HepG2 (cell line): ENCODE measurements around the gene EIF5A. TPM values are rescaled to one million over a fixed set of nuclear protein-coding genes. Genes with fewer than 3 reads are reported as not detected.

Source experiments
- ARNT2 ChIP-seq: sonication (generic); formaldehyde crosslinking; IDR thresholded peaks from 2 replicates; pipeline ENCODE4 v1.8.0; 2022; ENCODE audit warnings: mild to moderate bottlenecking, low read depth, missing genetic modification reagents, moderate library complexity
- ATF4 ChIP-seq, 2 experiments: fragments of 450-650 bp in 1 of 2; sonication (generic) in 1 of 2; formaldehyde crosslinking; IDR thresholded peaks; 2 replicates each; pipeline versions ENCODE4 v1.5.0 to v1.8.0; 2020 to 2022; ENCODE audit warnings: mild to moderate bottlenecking in 1 of 2, missing genetic modification reagents in 1 of 2
- HDAC2 ChIP-seq: sonication (generic); formaldehyde crosslinking; IDR thresholded peaks from 2 replicates; pipeline ENCODE4 v1.4.0; 2020; ENCODE audit warnings: missing genetic modification reagents
- HMGXB4 ChIP-seq, 2 experiments: sonication (generic) in 1 of 2; formaldehyde crosslinking in 1 of 2; IDR thresholded peaks; 2 replicates each; pipeline versions ENCODE4 v1.4.0 to v1.6.1; 2018 to 2020; ENCODE audit warnings: missing genetic modification reagents in 2 of 2, borderline replicate concordance in 1 of 2, low read depth in 1 of 2, mild to moderate bottlenecking in 1 of 2, missing biosample characterization in 1 of 2
- MBD4 ChIP-seq: IDR thresholded peaks from 2 replicates; pipeline ENCODE4 v1.6.1; 2012; ENCODE audit warnings: low read length, inconsistent platforms, borderline replicate concordance
- PAX8 ChIP-seq: sonication (generic); formaldehyde crosslinking; IDR thresholded peaks from 2 replicates; pipeline ENCODE4 v1.8.0; 2022; ENCODE audit warnings: mild to moderate bottlenecking, missing genetic modification reagents, borderline replicate concordance
- RCOR2 ChIP-seq: IDR thresholded peaks from 2 replicates; pipeline ENCODE4 v1.6.1; 2016; ENCODE audit warnings: missing biosample characterization, missing genetic modification reagents
- SAP130 ChIP-seq: IDR thresholded peaks from 2 replicates; pipeline ENCODE4 v1.6.1; 2016; ENCODE audit warnings: low read depth
- SCMH1 ChIP-seq: sonication (generic); formaldehyde crosslinking; IDR thresholded peaks from 2 replicates; pipeline ENCODE4 v1.9.0; 2021; ENCODE audit warnings: missing genetic modification reagents, mild to moderate bottlenecking, borderline replicate concordance
- SRSF4 ChIP-seq: fragments of 200-400 bp; formaldehyde crosslinking; IDR thresholded peaks from one replicate; pipeline ENCODE4 v1.6.1; 2018; ENCODE audit warnings: mild to moderate bottlenecking, low read depth, low read length, moderate library complexity; ENCODE audit not compliant: poor library complexity, severe bottlenecking
- SYNCRIP ChIP-seq: fragments of 200-400 bp; formaldehyde crosslinking; IDR thresholded peaks from 2 replicates; pipeline ENCODE4 v1.6.1; 2018; ENCODE audit warnings: mild to moderate bottlenecking, low read depth, low read length; ENCODE audit not compliant: insufficient read depth
- TRAFD1 ChIP-seq: sonication (generic); formaldehyde crosslinking; IDR thresholded peaks from 2 replicates; pipeline ENCODE4 v1.5.1; 2020; ENCODE audit warnings: missing genetic modification reagents, mild to moderate bottlenecking, borderline replicate concordance
- ZBTB43 ChIP-seq: sonication (generic); formaldehyde crosslinking; conservative IDR thresholded peaks from 2 replicates; pipeline ENCODE4 v1.4.0; 2020; ENCODE audit warnings: missing genetic modification reagents
- ZFP36 ChIP-seq: fragments of 150-350 bp; IDR thresholded peaks from 2 replicates; pipeline ENCODE4 v1.6.1; 2018; ENCODE audit warnings: borderline replicate concordance, low read length, low read depth; ENCODE audit not compliant: partially characterized antibody
- ZMYM3 ChIP-seq: sonication (generic); formaldehyde crosslinking; IDR thresholded peaks from 2 replicates; pipeline ENCODE4 v1.5.1; 2020; ENCODE audit warnings: mild to moderate bottlenecking, missing genetic modification reagents
- ZNF510 ChIP-seq: sonication (generic); formaldehyde crosslinking; IDR thresholded peaks from 2 replicates; pipeline ENCODE4 v1.4.0; 2020; ENCODE audit warnings: low read depth, mild to moderate bottlenecking, missing genetic modification reagents
- ZNF724P ChIP-seq: sonication (generic); formaldehyde crosslinking; IDR thresholded peaks from 2 replicates; pipeline ENCODE4 v1.8.0; 2022; ENCODE audit warnings: missing genetic modification reagents, borderline replicate concordance
- polyA plus RNA-seq, 8 experiments: library from polyadenylated mRNA; depleted of rRNA in 3 of 8; stranded (reverse) in 7 of 8; unstranded in 1 of 8; fragments of >200 nt; fragmentation: Illumina TruSeq in 4 of 8; extraction: Trizol in 4 of 8; gene quantifications; 2 replicates each; pipeline versions ENCODE4 v1.2.1 to v1.2.3, GENCODE V29; 2011 to 2016; ENCODE audit warnings: low read depth in 4 of 8, missing spikeins in 1 of 8, mixed read lengths in 1 of 8; ENCODE audit not compliant: insufficient read depth in 1 of 8
- total RNA-seq, 5 experiments: library from RNA; depleted of rRNA; stranded (reverse); fragments of >200 nt; fragmentation: Illumina TruSeq; extraction: Trizol; gene quantifications; 2 replicates each; pipeline ENCODE4 v1.2.3, GENCODE V29; 2016; ENCODE audit warnings: low read depth in 1 of 5
- TF ChIP-seq, protein P1 (sequence below): sonication (generic); formaldehyde crosslinking; IDR thresholded peaks from 2 replicates; pipeline ENCODE4 v1.4.0; 2020; ENCODE audit warnings: mild to moderate bottlenecking, missing genetic modification reagents
- TF ChIP-seq, protein P2 (sequence below): sonication (generic); formaldehyde crosslinking; IDR thresholded peaks from 2 replicates; pipeline ENCODE4 v1.5.0; 2020; ENCODE audit warnings: missing genetic modification reagents

EIF5A gene
- total and polyA plus RNA-seq, 2 of the 13 experiments (the other 11 are each of a cell fraction or from before 2014, with no cell fraction given): 319 to 337 TPM

DNA sequence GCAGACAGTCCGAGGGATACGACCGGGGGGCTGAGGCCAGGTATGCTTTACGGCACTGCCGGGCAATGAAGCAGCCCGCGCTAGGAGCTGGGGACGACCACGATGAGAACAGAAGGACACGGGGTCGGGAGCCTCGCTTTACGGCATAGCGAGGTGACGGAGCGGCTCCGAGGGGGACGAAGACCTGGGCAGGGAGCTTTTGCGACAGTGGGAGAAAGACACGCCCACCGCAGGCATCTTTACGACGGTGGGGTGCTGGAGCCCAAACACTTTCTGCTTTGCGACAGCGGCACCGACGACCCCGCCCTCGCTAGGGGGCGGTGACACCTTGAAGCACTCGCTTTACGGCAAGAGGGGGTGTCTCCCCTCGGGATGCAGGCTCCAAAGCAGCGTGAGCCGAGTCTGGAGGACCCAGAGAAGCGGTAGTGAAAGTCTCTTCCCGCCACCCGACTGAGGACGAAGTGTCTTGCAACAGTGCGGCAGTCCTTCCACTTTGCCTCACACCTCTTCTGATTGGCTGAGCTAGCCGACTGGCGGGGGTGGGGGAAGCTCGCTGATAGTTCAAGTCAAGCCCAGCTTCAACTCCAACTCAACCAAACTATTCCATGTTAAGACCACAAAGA lies 22.1 kb downstream of the EIF5A start (continued):
- TF ChIP-seq, protein P1, sequence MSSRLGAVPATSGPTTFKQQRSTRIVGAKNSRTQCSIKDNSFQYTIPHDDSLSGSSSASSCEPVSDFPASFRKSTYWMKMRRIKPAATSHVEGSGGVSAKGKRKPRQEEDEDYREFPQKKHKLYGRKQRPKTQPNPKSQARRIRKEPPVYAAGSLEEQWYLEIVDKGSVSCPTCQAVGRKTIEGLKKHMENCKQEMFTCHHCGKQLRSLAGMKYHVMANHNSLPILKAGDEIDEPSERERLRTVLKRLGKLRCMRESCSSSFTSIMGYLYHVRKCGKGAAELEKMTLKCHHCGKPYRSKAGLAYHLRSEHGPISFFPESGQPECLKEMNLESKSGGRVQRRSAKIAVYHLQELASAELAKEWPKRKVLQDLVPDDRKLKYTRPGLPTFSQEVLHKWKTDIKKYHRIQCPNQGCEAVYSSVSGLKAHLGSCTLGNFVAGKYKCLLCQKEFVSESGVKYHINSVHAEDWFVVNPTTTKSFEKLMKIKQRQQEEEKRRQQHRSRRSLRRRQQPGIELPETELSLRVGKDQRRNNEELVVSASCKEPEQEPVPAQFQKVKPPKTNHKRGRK (CRISPR knock-in tag): no peak
- TF ChIP-seq ZBTB43 (CRISPR knock-in tag): no peak
- no peak for TF ChIP-seq ZFP36
- peak; percentile 91 for TF ChIP-seq SAP130 (CRISPR knock-in tag)
- TF ChIP-seq MBD4: no peak
- no peak for TF ChIP-seq ATF4 (CRISPR knock-in tag; IDR thresholded peaks at IDR 0.05)
- TF ChIP-seq RCOR2: no peak
- TF ChIP-seq ARNT2 (CRISPR knock-in tag): no peak
- TF ChIP-seq TRAFD1 (CRISPR knock-in tag): no peak; the same call in 1 of the 2 replicates
- TF ChIP-seq, protein P2, sequence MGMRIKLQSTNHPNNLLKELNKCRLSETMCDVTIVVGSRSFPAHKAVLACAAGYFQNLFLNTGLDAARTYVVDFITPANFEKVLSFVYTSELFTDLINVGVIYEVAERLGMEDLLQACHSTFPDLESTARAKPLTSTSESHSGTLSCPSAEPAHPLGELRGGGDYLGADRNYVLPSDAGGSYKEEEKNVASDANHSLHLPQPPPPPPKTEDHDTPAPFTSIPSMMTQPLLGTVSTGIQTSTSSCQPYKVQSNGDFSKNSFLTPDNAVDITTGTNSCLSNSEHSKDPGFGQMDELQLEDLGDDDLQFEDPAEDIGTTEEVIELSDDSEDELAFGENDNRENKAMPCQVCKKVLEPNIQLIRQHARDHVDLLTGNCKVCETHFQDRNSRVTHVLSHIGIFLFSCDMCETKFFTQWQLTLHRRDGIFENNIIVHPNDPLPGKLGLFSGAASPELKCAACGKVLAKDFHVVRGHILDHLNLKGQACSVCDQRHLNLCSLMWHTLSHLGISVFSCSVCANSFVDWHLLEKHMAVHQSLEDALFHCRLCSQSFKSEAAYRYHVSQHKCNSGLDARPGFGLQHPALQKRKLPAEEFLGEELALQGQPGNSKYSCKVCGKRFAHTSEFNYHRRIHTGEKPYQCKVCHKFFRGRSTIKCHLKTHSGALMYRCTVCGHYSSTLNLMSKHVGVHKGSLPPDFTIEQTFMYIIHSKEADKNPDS (CRISPR knock-in tag): no peak
- TF ChIP-seq HMGXB4 (CRISPR knock-in tag; IDR thresholded peaks at IDR 0.05; ENCODE audit: borderline replicate concordance in 1 of 2, low read depth in 1 of 2): peak; percentile 56 to 74; a peak in 3 of 4 replicates
- TF ChIP-seq ZNF510: no peak
- no peak for TF ChIP-seq HDAC2 (CRISPR knock-in tag)
- no peak; the same call in 1 of the 2 replicates for TF ChIP-seq ZMYM3 (CRISPR knock-in tag)
- no peak for TF ChIP-seq ZNF724P (CRISPR knock-in tag)
- no peak for TF ChIP-seq SCMH1 (CRISPR knock-in tag)
- no peak for TF ChIP-seq SYNCRIP
- no peak for TF ChIP-seq SRSF4
- no peak for TF ChIP-seq PAX8 (CRISPR knock-in tag)
